Stimulated activated CD4-positive, alpha-beta T cell treated with anti-CD3 and anti-CD28 coated beads, TNF-alpha, amount 100 ng/mL, for 48 hours (primary cell): Measurements from ENCODE around the gene CLVS2.

ENCODE experiments used
- DNase-seq, 3 donors: peaks; one replicate each; pipeline ENCODE4 v3.0.0-alpha.2; 2020; ENCODE audit warnings: low read depth in 3 of 3

Gene CLVS2

DNA sequence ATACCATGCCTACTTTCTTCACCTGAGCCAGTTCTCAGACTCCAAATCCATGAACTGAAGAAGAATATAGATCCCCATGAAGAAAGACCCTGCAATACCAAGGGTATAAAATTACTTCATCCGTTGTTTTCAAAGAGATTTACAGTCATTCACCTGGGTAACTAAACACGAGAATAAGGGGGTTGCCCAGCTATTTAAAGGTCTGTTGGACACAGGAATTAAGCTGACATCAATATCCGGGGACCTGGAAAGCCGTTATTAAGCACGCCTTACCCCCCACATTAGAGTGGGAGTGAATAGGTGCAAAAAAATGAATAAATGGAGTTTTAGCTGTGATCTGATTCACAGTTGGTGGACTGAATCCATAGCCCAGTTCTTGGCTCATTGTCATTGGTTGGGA lies 28.9 kb downstream of the CLVS2 start:
- no peak for DNase-seq

DNA sequence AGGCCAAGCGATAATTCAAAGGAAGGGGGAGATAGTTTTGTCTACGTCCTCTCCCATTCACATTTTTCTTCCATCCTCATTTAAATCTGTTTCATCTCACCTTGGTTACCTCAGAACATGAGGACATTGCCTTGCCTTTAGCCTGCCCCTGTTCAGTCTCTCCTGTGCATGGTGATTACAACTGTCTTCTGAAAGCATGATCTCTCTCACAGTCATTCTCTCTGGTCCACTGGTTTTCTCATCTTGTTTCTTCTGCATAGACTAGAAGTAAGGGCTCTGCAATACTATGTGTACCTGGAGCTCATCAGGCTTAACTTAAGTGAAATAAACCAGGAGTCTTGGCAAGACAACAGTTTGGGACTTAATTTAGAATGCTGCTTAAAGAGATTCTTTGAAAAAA lies 31.4 kb downstream of the CLVS2 start:
- no peak for DNase-seq

DNA sequence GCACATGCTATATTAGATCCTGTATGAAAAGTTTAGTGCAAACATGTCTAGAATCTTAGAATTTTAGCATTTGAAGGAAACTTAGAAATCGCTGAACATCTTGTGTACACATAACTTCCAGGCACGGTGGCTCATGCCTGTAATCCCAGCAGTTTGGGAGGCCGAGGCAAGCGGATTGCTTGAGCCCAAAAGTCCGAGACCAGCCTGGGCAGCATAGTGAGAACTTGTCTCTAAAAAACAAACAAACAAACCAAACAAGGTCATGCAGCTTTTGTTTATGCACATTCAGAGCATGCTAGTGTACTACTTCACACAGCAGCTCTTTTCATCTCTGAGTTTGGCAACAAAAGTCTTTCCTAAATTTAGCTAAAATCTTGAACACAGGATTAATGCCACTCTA lies 32.2 kb downstream of the CLVS2 start:
- no peak for DNase-seq

DNA sequence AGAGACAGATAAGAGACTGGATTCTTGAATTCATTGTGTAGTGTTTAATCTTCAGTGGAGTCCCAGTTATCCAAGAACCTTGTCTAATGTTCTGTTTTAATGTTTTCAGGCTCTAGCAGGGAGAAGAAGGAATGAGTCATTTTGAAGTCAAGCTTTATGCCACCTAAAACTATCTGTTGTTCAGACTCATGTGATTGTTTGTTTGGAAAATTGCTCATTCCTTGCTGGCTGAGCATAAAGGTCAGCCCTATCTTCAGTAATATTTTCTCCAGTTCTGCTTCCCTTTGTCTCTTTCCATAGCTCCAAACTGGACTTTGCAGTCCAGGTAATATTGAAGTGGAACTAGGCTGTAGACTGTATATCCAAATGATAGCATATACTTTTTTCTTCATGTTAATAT lies 34.2 kb downstream of the CLVS2 start:
- no peak for DNase-seq

DNA sequence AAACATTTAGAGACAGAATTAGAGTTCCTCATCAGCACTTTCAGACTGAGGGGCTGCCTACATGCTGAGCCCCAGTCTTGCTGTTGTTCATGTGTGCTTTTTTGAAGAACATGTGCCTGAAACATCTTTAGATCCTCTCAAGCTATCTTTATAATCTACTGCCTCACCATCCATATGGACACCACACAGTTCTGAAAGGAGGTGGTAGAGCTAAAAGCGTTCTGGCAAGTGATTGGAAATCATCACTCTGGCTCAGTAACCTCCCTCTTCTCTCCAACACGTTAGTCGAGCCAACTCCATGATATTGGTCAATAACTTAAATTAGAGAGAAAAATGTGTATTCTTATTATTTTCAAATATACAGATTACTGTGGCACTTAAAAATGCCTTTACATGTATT lies 40.6 kb downstream of the CLVS2 start:
- no peak for DNase-seq

DNA sequence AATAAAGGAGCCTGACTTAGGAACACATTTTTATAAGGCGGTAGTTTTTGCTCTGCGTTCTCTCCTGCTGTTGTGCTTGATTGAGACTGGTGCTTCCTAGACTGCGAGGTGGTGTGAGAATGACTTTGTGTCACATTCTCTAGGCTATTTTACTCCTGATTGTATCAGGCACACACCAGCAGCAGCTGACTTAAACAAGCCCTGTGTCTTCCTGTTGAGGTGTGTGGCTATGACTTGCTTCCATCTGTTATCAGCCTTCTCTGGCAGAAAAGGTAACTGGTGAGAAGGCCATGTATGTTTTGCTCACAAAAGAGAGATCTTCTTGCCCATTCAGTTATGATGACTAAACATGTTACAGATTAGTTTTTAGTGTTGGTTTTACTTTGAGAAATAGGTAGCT lies 43.4 kb downstream of the CLVS2 start:
- no peak for DNase-seq

DNA sequence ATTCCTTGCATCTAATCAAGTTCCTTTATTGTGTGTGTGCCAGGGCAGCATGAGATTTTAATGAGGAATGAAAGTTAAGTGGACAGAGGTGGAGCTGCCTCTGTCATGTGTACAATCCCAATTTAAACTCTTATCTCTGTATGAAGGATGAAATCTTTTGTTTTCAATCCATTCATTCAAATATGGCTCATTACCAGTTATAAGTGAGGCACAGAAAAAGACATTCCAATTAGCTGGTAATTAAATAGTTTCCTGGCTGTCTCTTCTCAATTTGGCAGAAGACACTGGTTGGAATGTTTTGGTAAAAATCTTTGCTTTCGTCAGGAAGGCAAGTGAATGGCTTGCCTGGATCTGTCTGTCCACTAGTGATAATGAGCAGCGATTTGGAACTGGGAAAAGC lies 46.4 kb downstream of the CLVS2 start:
- no peak for DNase-seq

DNA sequence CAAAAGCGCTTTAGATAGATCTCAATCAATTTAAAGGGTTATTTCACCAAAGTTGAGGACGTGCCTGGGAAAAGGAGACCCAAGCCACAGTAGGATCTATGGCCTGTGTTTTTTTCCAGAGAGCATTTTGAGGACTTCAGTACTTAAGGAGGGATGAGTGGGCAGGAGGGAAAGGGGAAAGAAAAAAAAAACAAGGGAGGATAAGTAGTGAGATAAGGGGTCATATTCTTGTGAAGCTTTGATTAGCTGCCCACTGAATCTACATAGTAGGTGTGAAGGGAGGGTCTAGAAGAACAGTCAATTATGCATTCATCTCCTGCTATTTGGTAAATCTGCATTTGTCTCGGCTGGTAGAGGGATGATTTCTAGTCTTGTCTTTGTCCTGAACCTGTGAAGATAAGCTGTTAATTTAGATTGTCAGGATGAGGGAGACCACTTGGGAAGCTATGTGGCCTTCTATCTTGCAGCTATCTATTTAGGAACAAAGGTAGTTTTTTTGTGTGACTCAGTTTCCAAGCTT lies 48.4 kb downstream of the CLVS2 start:
- no peak for DNase-seq

DNA sequence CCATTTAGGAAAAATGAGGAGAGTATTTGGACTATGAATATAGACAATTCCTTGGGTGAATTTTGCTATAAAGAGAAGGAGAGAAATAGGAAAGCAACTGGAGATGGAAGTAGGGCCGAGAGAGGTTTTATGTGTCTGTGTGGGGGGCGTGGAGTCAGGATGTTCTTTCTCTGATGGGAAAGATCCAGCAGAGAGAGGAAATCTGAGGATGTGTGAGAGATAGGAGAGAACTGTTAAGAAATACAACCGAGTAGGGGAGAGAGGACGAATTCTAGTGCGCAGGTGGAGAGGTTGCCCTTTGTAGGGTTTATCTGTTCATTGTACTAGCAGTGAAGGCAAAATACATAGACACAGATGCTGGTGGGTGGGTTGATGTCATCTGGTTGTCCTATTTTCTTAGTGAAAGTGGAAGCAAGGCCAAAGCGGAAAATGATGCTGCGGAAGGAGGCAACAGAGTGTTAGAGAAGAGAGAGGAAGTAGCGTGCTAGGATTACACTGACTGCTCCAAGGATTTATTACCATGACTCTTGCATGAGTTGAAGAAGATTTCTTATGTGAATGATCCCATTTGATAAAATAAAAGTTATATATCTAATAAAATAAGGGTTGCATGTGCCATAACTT lies 57.7 kb downstream of the CLVS2 start:
- no peak for DNase-seq

DNA sequence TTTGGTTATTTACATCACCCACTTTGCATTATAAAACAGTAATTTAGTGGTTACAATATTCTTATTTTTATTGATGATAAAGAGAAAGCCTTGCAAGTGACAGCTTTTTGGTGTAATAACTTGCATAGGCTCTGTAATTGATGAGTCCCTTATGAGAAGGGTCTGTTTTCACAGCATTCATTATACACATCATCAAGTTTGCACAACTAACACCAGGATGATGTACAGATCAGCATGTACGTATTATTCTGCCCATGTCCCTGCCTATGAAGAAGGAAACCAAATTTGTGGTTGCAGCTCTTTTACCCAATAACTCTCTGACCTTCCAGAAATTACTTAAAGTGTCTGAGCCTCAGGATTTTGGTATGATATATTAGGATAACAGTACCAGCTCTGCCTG lies 59.2 kb downstream of the CLVS2 start:
- no peak for DNase-seq

DNA sequence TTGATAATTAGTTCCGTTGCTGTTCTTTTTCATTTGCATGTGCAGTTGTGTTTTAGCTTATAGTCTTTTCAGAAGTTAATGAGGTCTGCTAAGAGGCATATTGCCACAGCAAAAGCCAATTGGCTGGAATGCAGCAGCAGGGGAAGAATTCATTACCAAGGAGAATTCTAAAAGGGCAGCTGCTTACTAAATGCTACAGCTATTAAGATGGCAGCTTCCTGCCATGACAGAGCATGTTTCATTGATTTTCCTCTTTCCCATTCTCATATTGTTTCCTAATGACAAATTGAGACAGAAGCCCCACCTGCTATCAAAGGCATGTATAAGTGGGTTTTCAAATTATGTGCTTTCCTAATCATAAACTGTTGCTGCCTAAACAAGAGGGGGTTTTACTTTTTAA lies 66.6 kb downstream of the CLVS2 start:
- no peak for DNase-seq

DNA sequence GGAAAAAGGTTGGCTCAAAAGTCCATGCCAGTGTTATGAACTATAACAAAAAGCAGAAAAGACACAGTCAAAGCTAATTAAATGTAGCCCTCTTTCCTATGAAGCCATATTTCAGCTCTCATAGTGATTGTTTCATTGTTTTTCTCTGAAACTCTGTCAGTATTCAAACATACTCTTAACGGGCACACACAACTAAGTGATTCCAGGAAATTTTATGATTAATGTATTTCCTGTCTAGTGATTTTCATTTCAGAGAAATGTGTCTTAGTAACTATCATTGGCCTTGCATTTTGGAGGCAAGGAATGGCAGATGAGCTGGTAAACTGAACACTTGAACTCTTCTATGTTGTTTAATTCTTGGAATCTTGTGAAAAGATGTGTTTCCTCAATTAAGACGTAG lies 68.0 kb downstream of the CLVS2 start:
- DNase-seq: no peak

DNA sequence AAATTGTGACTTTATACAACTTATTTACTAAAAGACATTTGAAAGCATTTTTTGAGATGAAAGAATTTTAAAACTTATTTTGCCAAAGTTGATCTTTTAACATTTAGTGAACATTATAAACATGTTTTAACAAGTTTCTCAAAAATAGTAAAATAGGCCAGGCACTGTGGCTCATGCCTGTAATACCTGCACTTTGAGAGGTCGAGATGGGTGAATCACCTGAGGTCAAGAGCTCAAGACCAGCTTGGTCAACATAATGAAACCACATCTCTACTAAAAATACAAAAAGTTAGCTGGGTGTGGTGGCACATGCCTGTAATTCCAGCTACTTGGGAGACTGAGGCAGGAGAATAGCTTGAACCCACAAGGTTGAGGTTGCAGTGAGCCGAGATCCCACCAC lies 78.6 kb downstream of the CLVS2 start:
- DNase-seq: no peak

DNA sequence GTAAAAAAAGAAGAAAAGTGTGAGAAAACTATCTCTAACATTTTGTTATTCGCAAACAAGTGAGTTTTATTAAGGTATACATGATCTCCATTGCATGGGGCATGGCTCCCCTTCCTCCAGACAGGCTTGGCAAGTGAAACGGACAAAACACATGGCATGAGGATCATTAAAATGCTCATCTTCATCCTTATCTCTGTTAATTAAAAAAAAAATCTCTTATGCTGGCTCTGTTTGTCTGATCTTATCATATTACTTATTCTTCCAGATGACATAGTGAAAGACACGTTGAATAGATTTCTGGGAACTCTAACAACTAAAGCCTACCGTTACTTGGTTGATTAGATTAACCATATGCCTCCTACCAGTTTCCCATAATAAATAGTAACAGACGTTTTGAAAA lies 89.4 kb downstream of the CLVS2 start:
- DNase-seq: no peak

DNA sequence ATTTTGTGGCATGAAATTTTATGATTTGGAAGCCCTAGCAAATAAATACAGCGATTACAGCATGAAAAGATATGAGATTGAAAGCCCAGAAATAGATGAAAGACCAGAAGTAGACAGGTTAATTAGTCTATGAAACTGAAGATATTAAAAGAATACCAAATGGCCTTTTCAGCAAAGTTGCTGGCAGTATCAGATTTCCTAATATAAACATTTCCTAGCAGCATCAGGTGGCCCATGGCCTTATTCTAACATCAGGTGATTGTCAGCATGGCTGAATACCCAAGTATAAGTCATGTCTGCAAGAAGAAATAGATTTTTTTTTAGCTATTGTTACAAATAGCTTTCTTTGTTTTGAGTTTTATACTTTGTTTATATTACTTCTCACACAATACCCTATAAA lies 93.2 kb downstream of the CLVS2 start:
- DNase-seq: no peak

DNA sequence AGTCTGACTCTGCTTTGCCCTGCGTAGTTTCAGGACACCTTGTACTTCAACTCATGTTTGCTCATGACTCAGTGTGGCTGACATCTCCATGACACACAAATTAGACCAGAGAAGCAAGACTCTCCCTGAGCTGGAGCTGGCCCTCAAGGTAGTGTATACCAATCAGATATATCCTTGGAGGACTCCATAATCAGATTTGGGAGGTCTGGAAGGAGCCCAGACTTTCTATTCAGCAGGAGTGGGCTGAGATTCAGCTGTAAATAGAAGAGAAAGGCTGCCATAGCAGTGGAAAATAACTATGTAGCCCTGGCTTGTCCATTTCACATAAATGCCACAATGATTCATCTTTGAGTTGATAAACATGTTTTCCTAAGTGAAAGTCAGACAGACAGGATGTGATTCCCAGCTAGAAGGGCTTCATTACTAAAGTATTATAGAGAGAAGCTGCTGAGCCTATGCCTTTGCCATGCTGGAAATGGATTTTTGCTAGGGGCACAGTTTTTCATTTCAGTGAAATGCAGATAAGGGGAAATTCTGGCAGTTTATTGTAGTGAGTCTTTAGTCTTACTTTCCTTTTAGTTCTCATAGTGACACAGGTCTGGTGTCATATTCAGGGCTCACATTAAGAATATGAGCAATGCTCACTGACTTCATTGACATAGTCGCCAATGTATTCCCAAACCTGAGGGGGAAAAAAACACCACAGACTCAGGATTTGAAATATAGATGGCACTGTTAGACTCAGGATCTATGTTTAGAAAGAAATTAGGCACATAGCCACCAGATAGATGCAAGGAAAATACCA lies 95.3 kb downstream of the CLVS2 start:
- DNase-seq: no peak

DNA sequence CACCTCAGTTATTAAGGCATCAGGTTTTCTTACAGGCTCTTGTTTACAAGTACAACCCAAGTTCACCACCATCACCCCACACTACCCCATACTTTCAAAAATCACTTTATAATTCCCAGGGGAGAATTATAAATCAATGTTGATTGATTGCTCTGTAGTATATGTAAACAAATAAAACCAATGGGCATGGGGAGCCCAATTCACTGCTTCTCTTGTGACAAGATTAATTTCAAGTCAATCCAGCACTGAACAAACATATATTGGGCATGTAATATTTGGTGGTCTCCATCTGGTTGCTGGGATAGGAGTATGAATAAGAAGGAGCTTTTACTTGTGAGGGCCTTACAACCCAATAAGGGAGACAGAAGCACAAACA lies 95.8 kb downstream of the CLVS2 start:
- DNase-seq: no peak

DNA sequence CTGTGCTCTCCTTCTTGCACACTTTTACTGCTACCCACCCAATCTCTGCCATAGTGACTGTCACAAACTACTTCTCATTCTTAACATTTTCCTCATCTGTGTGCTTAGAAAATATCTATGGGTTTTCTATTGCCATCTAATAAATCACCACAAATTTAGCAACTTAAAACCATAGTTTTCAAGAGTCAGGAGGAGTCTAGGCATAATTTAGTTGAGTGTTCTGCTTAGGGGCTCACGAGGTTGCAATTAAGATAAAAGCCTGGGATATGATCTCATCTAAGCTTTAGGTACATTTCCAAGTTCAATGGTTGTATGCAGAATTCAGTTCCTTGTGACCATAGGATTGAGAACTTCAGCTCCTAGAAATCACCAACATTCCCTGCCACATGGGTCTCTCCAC lies 98.8 kb downstream of the CLVS2 start:
- no peak for DNase-seq

DNA sequence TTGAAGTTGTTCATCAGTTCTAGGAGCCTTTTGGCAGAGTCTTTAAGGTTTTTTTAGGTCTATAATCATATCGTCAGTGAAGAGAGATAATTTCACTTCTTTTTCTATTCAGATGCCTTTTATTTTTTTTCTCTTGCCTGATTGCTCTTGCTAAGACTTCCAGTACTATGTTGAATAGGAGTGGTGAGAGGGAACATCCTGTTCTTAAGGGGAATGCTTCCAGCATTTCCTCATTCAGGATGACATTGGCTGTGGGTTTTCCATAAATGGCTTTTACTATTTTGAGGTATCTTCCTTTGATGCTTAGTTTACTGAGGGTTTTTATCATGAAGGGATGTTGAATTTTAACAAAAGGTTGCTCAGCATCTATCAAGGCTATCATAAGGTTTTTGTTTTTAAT lies 109.5 kb downstream of the CLVS2 start:
- DNase-seq: no peak

DNA sequence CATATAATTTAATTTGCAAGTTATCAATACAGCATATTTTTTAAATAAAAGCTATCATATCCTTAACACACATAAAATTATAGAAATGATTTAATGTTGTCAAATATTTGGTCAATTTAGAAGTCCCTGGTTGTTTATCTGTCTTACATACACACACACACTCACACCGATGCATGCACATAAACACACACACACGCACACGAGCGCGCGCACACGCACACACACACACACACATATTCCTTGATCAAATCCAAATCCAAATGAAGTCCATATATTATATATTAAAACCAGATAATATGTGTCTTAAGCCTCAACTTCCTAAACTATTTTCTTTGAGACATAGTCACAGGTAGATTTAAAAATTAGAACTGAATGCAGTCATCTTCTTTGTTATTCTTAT lies 120.3 kb downstream of the CLVS2 start:
- no peak for DNase-seq

DNA sequence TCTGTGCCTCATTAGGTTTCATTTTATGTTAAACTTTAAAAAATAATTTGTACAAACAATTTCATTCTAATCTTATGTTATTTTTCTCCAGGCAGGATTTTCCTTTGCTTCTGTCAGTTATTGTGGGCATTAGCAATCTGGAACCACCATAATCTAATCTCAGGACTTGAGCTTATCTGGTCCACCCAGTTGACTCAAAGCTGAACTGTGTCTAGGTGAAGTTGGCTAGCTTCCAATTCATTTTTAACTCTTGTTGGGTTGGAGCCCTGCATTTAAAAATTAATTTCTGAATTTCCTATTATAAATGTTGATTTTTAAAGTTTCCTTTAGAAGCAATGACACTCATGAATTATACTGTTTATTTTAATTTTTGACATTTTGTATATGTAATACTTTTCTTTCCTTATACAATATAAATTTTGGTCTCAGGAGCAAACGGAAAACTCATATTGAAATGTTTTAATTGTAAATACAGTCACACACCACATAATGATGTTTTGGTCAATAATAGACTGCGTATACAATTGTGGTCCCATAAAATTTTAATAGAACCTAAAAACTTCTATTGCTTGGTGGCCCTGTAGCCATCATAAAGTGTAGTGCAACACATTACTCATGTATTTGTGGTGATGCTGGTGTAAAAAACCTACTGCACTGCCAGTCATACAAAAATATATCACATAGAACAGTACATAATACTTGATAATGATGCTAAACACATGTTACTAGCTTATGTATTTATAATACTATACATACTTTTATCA lies 121.3 kb downstream of the CLVS2 start:
- no peak for DNase-seq

DNA sequence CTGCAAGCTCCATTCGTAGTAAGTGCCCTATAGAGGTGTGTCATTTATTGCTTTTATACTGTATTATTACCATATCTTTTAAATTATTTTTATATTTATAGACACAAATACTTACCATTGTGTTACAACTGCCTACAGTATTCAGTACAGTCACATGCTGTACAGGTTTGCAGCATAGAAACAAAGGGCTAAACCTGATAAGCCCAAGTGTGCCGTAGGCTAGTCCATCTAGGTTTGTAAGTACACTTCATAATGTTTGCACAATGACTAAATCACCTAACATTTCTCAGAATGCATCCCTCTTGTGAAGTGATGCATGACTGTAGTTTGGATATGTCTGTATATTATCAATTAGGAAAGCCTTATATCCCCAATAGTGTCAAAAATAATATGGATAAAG lies 122.8 kb downstream of the CLVS2 start:
- no peak for DNase-seq
